OCI-LY1 (cell line): ENCODE measurements around the gene ASPA.

Experiments
- EZH2 ChIP-seq: fragments of 200-600 bp; sonication (generic), shearing (Covaris generic); IDR thresholded peaks from 2 replicates; pipeline ENCODE4 v1.8.0; 2017; ENCODE audit warnings: borderline replicate concordance, mixed run types, mild to moderate bottlenecking, antibody characterized with exemption, low read length, moderate library complexity, mixed read lengths
- TF ChIP-seq, protein P1 (sequence below): fragments of 200-600 bp; sonication (generic), shearing (Covaris generic); IDR thresholded peaks from 2 replicates; pipeline ENCODE4 v1.5.1; 2017; ENCODE audit warnings: mild to moderate bottlenecking, antibody characterized with exemption, low read length, moderate library complexity, mixed read lengths

- TF ChIP-seq, protein P1, sequence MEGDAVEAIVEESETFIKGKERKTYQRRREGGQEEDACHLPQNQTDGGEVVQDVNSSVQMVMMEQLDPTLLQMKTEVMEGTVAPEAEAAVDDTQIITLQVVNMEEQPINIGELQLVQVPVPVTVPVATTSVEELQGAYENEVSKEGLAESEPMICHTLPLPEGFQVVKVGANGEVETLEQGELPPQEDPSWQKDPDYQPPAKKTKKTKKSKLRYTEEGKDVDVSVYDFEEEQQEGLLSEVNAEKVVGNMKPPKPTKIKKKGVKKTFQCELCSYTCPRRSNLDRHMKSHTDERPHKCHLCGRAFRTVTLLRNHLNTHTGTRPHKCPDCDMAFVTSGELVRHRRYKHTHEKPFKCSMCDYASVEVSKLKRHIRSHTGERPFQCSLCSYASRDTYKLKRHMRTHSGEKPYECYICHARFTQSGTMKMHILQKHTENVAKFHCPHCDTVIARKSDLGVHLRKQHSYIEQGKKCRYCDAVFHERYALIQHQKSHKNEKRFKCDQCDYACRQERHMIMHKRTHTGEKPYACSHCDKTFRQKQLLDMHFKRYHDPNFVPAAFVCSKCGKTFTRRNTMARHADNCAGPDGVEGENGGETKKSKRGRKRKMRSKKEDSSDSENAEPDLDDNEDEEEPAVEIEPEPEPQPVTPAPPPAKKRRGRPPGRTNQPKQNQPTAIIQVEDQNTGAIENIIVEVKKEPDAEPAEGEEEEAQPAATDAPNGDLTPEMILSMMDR: no peak
- TF ChIP-seq EZH2: no peak
These were observed 3.7 kb upstream of the ASPA start for GRCh38 chr17:3472137-3472536.
